CD14-positive monocyte (primary cell): ENCODE data around the gene QKI. TPM values are rescaled to one million over a fixed set of nuclear protein-coding genes. Genes with fewer than 3 reads are reported as not detected.
A peak's percentile ranks its signal among the peaks of the same experiment; 100 is the strongest.

ENCODE experiments used
- DNase-seq, 3 donors: peaks; one replicate each; pipeline ENCODE4 v3.0.0-alpha.2; 2011 to 2022
- H2AFZ ChIP-seq: 2 replicates; pipeline ENCODE4 v1.6.0; 2012; ENCODE audit warnings: mild to moderate bottlenecking, low read depth, low read length, inconsistent platforms; ENCODE audit not compliant: insufficient read depth, poor library complexity, severe bottlenecking
- H3K27ac ChIP-seq, 2 donors: 1 replicate in 1 of 2; 2 replicates in 1 of 2; pipeline ENCODE4 v1.5.1; 2012 to 2013; ENCODE audit warnings: low read length in 2 of 2, control low read depth in 1 of 2, inconsistent platforms in 1 of 2, low read depth in 1 of 2, mild to moderate bottlenecking in 1 of 2
- H3K27me3 ChIP-seq, 2 donors: one replicate each; pipeline versions ENCODE4 v1.6.0 to v1.6.1; 2011 to 2013; ENCODE audit warnings: low read length in 2 of 2; ENCODE audit not compliant: control insufficient read depth in 2 of 2, insufficient read depth in 2 of 2
- H3K36me3 ChIP-seq, 2 donors: replicated peaks in 1 of 2; 1 replicate in 1 of 2; 2 replicates in 1 of 2; pipeline versions ENCODE4 v1.5.1 to v1.6.1; 2012 to 2013; ENCODE audit warnings: low read length in 2 of 2, control low read depth in 1 of 2, inconsistent platforms in 1 of 2, mild to moderate bottlenecking in 1 of 2; ENCODE audit not compliant: insufficient read depth in 2 of 2, control insufficient read depth in 1 of 2
- H3K4me1 ChIP-seq, 2 donors: 1 replicate in 1 of 2; 2 replicates in 1 of 2; pipeline versions ENCODE4 v1.5.1 to v1.6.1; 2012 to 2013; ENCODE audit warnings: low read length in 2 of 2, control low read depth in 1 of 2, inconsistent platforms in 1 of 2, mild to moderate bottlenecking in 1 of 2, moderate library complexity in 1 of 2; ENCODE audit not compliant: insufficient read depth in 2 of 2, control insufficient read depth in 1 of 2
- H3K4me2 ChIP-seq: replicated peaks from 2 replicates; pipeline ENCODE3; 2012; ENCODE audit warnings: low read length, moderate library complexity, mild to moderate bottlenecking; ENCODE audit not compliant: poor library complexity, severe bottlenecking; ENCODE audit errors: extremely low read depth
- H3K4me3 ChIP-seq, 3 experiments: fragments of 200-600 bp in 1 of 3; sonication (generic) in 1 of 3; replicated peaks in 1 of 3; 1 replicate in 2 of 3; 2 replicates in 1 of 3; pipeline ENCODE4 v1.5.1; 2011 to 2013; ENCODE audit warnings: low read length in 3 of 3, mild to moderate bottlenecking in 3 of 3, control low read depth in 2 of 3, low read depth in 2 of 3, inconsistent platforms in 1 of 3, moderate library complexity in 1 of 3
- H3K79me2 ChIP-seq: 2 replicates; pipeline ENCODE4 v1.6.0; 2012; ENCODE audit warnings: mild to moderate bottlenecking, control low read depth, inconsistent platforms, low read length, moderate library complexity; ENCODE audit not compliant: insufficient read depth
- H3K9ac ChIP-seq: 2 replicates; pipeline ENCODE4 v1.6.0; 2017; ENCODE audit warnings: low read length, mild to moderate bottlenecking; ENCODE audit not compliant: insufficient read depth, poor library complexity, severe bottlenecking
- H3K9me3 ChIP-seq, 2 donors: replicated peaks in 1 of 2; 1 replicate in 1 of 2; 2 replicates in 1 of 2; pipeline versions ENCODE4 v1.5.1 to v1.6.1; 2012 to 2013; ENCODE audit warnings: low read length in 2 of 2, control low read depth in 1 of 2; ENCODE audit not compliant: control insufficient read depth in 1 of 2, insufficient read depth in 1 of 2
- H4K20me1 ChIP-seq: 2 replicates; pipeline ENCODE4 v1.6.0; 2012; ENCODE audit warnings: mild to moderate bottlenecking, low read length, control low read depth, moderate library complexity; ENCODE audit not compliant: insufficient read depth
- H3K27ac Mint-ChIP-seq, 7 donors: one replicate each; pipeline ENCODE4 v1.8.0; 2020; ENCODE audit warnings: mild to moderate bottlenecking in 7 of 7, mixed read lengths in 7 of 7, moderate library complexity in 6 of 7, inconsistent platforms in 2 of 7
- H3K27me3 Mint-ChIP-seq, 3 donors: one replicate each; pipeline ENCODE4 v1.8.0; 2021 to 2022; ENCODE audit warnings: low read depth in 3 of 3, mild to moderate bottlenecking in 3 of 3, mixed read lengths in 3 of 3, moderate library complexity in 3 of 3, inconsistent platforms in 1 of 3
- H3K36me3 Mint-ChIP-seq, 2 donors: one replicate each; pipeline ENCODE4 v1.8.0; 2020; ENCODE audit warnings: mixed read lengths in 2 of 2, inconsistent platforms in 1 of 2, mild to moderate bottlenecking in 1 of 2
- H3K4me1 Mint-ChIP-seq: one replicate; pipeline ENCODE4 v1.8.0; 2020; ENCODE audit warnings: mild to moderate bottlenecking, mixed read lengths
- H3K4me3 Mint-ChIP-seq, 2 donors: one replicate each; pipeline ENCODE4 v1.8.0; 2020; ENCODE audit warnings: mild to moderate bottlenecking in 2 of 2, mixed read lengths in 2 of 2, moderate library complexity in 1 of 2
- H3K9me3 Mint-ChIP-seq, 7 donors: one replicate each; pipeline ENCODE4 v1.8.0; 2020 to 2022; ENCODE audit warnings: mixed read lengths in 7 of 7, mild to moderate bottlenecking in 6 of 7, moderate library complexity in 6 of 7, inconsistent platforms in 2 of 7
- CTCF ChIP-seq: fragments of 200-600 bp; IDR thresholded peaks from one replicate; pipeline ENCODE4 v1.8.0; 2022; ENCODE audit warnings: antibody characterized with exemption, mild to moderate bottlenecking
- WGBS: methylation state at CpG from one replicate; pipeline ENCODE4 v1.1.5; 2013; ENCODE audit warnings: missing lambda C conversion rate; ENCODE audit not compliant: insufficient coverage; 5-methylcytosine and 5-hydroxymethylcytosine counted together
- intact Hi-C, 2 donors: fragments of 100-400 bp; cut with micrococcal nuclease; formaldehyde crosslinking; loops; one replicate each; pipeline versions ENCODE4 v1.15.0 to v1.15.1; 2023
- polyA plus RNA-seq, 3 donors: library from polyadenylated mRNA; depleted of rRNA in 1 of 3; unstranded in 2 of 3; stranded (reverse) in 1 of 3; fragments of 300-500 nt in 2 of 3; fragments of >200 nt in 1 of 3; fragmentation: Illumina TruSeq in 2 of 3; gene quantifications; 1 replicate in 2 of 3; 2 replicates in 1 of 3; pipeline ENCODE4 v1.2.3, GENCODE V29; 2012 to 2021

The QKI gene
- polyA plus RNA-seq, 3 donors = 24.3 to 154 (median 71.8) TPM

GRCh38 chr6:163491737-163492300, 77.3 kb downstream of the QKI start:
- Histone ChIP-seq H3K27ac (no peak overlapping the region), H4K20me1 (peaks cover 100% of the 10 kb centered on the region), H3K4me2 (no peak overlapping the region), H3K4me3 (no peak overlapping the region), H3K27me3 (no peaks in the 10 kb centered on the region), H3K79me2 (peaks cover 100% of the 10 kb centered on the region), H3K4me1 (peaks cover 22 to 32% of the 10 kb centered on the region in 2 donors), H3K9me3 (no peaks in the 10 kb centered on the region), H3K9ac (no peak overlapping the region), H2AFZ (no peak overlapping the region), H3K36me3 (no peaks in the 10 kb centered on the region)
- intact Hi-C loops = no loop called here
- no CpG with 5 or more reads among the region's 4 CpGs for WGBS
- Mint-ChIP-seq H3K4me3 (no peak overlapping the region), H3K36me3 (peaks cover 7% of the 10 kb centered on the region in 2 donors), H3K27me3 (no peaks in the 10 kb centered on the region), H3K27ac (no peak overlapping the region), H3K4me1 (peaks cover 49% of the 10 kb centered on the region), H3K9me3 (no peaks in the 10 kb centered on the region)
- no peak for TF ChIP-seq CTCF
- no peak for DNase-seq

GRCh38 chr6:163494279-163494727, 79.8 kb downstream of the QKI start:
- Histone ChIP-seq H3K36me3 (no peaks in the 10 kb centered on the region), H4K20me1 (peaks cover 100% of the 10 kb centered on the region), H3K9me3 (no peaks in the 10 kb centered on the region), H3K27me3 (no peaks in the 10 kb centered on the region), H3K4me1 (peaks cover 5 to 7% of the 10 kb centered on the region in 2 donors), H3K4me2 (no peak overlapping the region), H3K27ac (no peak overlapping the region), H2AFZ (no peak overlapping the region), H3K9ac (no peak overlapping the region), H3K4me3 (no peak overlapping the region), H3K79me2 (peaks cover 100% of the 10 kb centered on the region)
- H3K36me3 Mint-ChIP-seq = peaks cover 7% of the 10 kb centered on the region in 2 donors
- no peak for TF ChIP-seq CTCF
- WGBS = 100% methylated on average over 1 of the region's 6 CpGs
- H3K4me3 Mint-ChIP-seq = no peak overlapping the region
- peak overlapping the region in 3 of 7 donors; percentile 8 to 57 (median 41) for H3K27ac Mint-ChIP-seq
- DNase-seq = no peak
- intact Hi-C loops = no loop called here
- H3K4me1 Mint-ChIP-seq = peaks cover 31% of the 10 kb centered on the region
- H3K9me3 Mint-ChIP-seq = no peaks in the 10 kb centered on the region
- no peaks in the 10 kb centered on the region for H3K27me3 Mint-ChIP-seq
